Activated T-helper 2 cell treated with anti-CD3 and anti-CD28 coated beads, Interferon-gamma antibody, Interleukin-2, Interleukin-4, amounts not matched to agents 10 μg/mL and 5 μg/mL and 100 μg/mL, durations not matched to agents 14 hours and 24 hours and 36 hours (primary cell): ENCODE data around the gene ADAM20. TPM values are rescaled to one million over a fixed set of nuclear protein-coding genes. Genes with fewer than 3 reads are reported as not detected.
"Not testable (repeated sequence)": the region's sequence is repeated elsewhere in the genome, so short reads cannot be mapped to it uniquely, and the experiment has no call there.

Source experiments
- DNase-seq: peaks from one replicate; pipeline ENCODE4 v3.0.0; 2021; ENCODE audit warnings: low spot score
- H3K27ac Mint-ChIP-seq: one replicate; pipeline ENCODE4 v1.8.0; 2021; ENCODE audit warnings: mixed read lengths
- H3K27me3 Mint-ChIP-seq: one replicate; pipeline ENCODE4 v1.8.0; 2021; ENCODE audit warnings: low read depth, mixed read lengths
- H3K36me3 Mint-ChIP-seq: one replicate; pipeline ENCODE4 v1.8.0; 2021; ENCODE audit warnings: low read depth, mixed read lengths
- H3K4me1 Mint-ChIP-seq: one replicate; pipeline ENCODE4 v1.8.0; 2021; ENCODE audit warnings: low read depth, mixed read lengths
- H3K4me3 Mint-ChIP-seq: one replicate; pipeline ENCODE4 v1.8.0; 2021; ENCODE audit warnings: low read depth, mild to moderate bottlenecking, moderate library complexity, mixed read lengths
- H3K9me3 Mint-ChIP-seq: one replicate; pipeline ENCODE4 v1.8.0; 2021; ENCODE audit warnings: mixed read lengths
- intact Hi-C: fragments of 100-400 bp; cut with micrococcal nuclease; formaldehyde crosslinking; loops from one replicate; pipeline ENCODE4 v1.15.1; 2023
- total RNA-seq: library from RNA; stranded (reverse); gene quantifications from 2 replicates; pipeline ENCODE4 v1.2.3, GENCODE V29; 2022

Gene ADAM20
- total RNA-seq, 1 donor from 2014 or later: 0.25 TPM

- Mint-ChIP-seq H3K36me3 (peaks cover 25% of the 10 kb centered on the region), H3K27me3 (no peaks in the 10 kb centered on the region), H3K4me1 (peaks cover 33% of the 10 kb centered on the region), H3K27ac (no peak overlapping the region), H3K4me3 (no peak overlapping the region), H3K9me3 (peaks cover 17% of the 10 kb centered on the region)
- intact Hi-C loops: no loop called here
- no peak for DNase-seq
These were observed 19.0 kb downstream of the ADAM20 start for GRCh38 chr14:70515811-70516210.

DNA sequence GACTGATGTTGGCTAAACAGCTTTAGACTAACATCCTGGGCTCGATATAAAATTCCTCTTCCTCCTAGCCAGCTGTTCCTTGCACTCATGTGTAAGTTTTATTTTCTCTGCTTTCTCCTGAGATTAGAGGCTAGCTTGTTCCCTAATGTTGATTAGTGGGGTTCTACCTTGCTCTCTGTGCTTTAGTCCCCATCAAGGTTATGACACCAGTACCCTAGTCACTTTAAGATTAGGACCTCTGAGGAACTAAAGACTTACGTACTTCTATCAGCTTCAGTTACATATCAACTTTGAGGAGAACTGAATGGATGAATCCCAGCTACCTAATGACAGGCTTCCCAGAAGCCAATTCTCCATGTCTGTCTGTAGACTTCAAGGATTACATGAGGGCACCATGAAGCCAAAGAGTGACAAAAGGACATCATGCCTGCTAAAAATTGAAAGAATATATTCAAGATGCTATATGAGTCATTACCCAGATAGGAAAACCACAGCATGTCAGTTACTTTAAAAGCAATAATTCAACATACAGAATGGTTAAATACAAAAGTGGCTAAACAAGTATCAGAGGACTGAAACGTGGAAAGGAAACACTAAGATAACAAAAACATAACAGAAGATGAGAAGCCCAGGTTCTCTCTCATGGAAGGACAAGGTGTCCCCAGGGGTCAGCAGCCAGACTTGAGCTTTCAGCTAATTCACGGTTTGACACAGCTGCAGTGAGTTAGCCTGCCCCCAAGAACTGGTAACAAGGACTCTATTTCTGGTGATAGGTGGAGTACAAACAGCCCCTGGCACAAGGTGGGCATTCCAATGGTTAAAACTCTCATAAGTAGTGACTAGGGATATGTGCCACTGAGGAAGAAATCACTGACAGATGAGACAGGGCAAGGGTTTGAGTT, 20.4 kb downstream of the ADAM20 start:
- Mint-ChIP-seq H3K27me3 (no peaks in the 10 kb centered on the region), H3K27ac (peak overlapping the region; percentile 62), H3K4me3 (peak overlapping the region; percentile 59), H3K36me3 (peaks cover 14% of the 10 kb centered on the region), H3K4me1 (peaks cover 33% of the 10 kb centered on the region), H3K9me3 (peaks cover 19% of the 10 kb centered on the region)
- intact Hi-C loops: no loop called here
- DNase-seq: peak; percentile 14

DNA sequence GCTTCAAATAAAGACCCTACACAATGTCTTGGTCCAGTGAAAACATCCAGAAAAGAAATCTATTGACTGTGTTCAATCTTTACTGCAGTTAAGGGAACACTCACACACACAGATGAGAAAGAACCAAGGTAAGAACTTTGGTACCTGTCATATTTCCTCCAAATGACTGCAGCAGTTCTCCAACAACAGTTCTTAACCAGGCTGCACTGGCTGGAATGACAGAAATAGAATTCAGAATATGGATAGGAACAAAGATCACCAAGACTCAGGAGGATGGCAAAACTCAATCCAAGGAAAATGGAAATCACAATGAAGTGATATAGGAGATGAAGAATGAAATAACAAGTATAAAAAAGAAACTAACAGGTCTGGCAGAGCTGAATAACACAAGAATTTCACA, 36.6 kb downstream of the ADAM20 start:
- H3K36me3 Mint-ChIP-seq: peaks cover 4% of the 10 kb centered on the region
- peaks cover 4% of the 10 kb centered on the region for H3K9me3 Mint-ChIP-seq
- no peaks in the 10 kb centered on the region for H3K4me1 Mint-ChIP-seq
- no peak overlapping the region for H3K4me3 Mint-ChIP-seq
- no peak overlapping the region for H3K27ac Mint-ChIP-seq
- intact Hi-C loops: no loop called here
- H3K27me3 Mint-ChIP-seq: peaks cover 13% of the 10 kb centered on the region
- DNase-seq: no peak

DNA sequence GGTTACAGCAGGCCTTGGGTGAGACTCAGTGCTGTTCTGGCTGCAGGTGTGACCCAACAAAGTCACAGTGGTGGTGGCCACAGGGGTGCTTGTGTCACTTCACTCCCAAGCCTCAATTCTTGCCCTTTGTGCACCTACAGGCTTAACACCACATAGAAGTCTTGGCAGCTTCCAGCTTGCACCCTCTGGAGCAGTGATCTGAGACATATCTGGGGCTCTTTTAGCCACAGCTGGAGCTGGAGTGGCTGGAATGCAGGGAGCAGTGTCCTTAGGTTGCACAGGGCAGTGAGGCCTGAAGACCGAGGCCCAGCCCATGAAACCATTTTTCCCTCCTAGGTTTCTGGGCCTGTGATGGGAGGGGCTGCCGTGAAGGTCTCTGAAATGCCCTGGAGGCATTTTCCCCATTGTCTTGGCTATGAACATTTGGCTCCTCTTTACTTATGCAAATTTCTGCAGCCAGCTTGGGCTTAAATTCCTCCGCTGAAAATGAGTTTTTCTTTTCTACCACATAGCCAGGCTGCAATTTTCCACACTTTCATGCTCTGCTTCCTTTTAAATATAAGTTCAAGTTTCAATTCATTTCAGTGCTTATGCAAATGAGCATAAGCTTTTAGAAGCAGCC, 45.1 kb downstream of the ADAM20 start:
- H3K4me1 Mint-ChIP-seq: no peaks in the 10 kb centered on the region
- no peak overlapping the region for H3K27ac Mint-ChIP-seq
- intact Hi-C loops: no loop called here
- no peak overlapping the region for H3K4me3 Mint-ChIP-seq
- peaks cover 16% of the 10 kb centered on the region for H3K36me3 Mint-ChIP-seq
- no peak for DNase-seq
- H3K27me3 Mint-ChIP-seq: no peaks in the 10 kb centered on the region
- H3K9me3 Mint-ChIP-seq: peaks cover 36% of the 10 kb centered on the region

DNA sequence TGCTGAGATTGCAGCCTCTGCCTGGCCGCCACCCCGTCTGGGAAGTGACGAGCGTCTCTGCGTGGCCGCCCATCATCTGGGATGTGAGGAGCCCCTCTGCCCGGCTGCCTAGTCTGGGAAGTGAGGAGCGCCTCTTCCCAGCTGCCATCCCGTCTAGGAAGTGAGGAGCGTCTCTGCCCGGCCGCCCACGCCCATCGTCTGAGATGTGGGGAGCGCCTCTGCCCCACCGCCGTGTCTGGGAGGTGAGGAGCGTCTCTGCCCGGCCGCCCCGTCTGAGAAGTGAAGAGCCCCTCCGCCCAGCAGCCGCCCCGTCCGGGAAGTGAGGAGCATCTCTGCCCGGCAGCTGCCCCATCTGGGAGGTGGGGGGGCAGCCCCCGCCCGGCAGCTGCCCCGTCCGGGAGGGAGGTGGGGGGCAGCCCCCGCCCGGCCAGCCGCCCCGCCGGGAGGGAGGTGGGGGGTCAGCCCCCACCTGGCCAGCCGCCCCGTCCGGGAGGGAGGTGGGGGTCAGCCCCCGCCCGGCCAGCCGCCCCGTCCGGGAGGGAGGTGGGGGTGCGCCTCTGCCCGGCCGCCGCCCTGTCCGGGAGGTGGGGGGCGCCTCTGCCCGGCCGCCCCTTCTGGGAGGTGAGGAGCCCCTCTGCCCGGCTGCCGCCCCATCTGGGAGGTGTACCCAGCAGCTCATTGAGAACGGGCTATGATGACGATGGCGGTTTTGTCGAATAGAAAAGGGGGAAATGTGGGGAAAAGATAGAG, 57.3 kb downstream of the ADAM20 start:
- H3K27ac Mint-ChIP-seq, H3K36me3 Mint-ChIP-seq, intact Hi-C loops, DNase-seq, H3K4me3 Mint-ChIP-seq, H3K4me1 Mint-ChIP-seq, H3K27me3 Mint-ChIP-seq: not testable (repeated sequence)
- H3K9me3 Mint-ChIP-seq: peaks cover 12% of the 10 kb centered on the region

DNA sequence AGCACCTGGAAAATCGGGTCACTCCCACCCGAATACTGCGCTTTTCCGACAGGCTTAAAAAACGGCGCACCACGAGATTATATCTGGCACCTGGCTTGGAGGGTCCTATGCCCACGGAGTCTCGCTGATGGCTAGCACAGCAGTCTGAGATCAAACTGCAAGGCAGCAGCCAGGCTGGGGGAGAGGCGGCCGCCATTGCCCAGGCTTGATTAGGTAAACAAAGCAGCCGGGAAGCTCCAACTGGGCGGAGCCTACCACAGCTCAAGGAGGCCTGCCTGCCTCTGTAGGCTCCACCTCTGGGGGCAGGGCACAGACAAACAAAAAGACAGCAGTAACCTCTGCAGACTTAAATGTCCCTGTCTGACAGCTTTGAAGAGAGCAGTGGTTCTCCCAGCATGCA, 59.3 kb downstream of the ADAM20 start:
- H3K36me3 Mint-ChIP-seq, intact Hi-C loops, DNase-seq, H3K27ac Mint-ChIP-seq, H3K27me3 Mint-ChIP-seq, H3K4me3 Mint-ChIP-seq: not testable (repeated sequence)
- peaks cover 12% of the 10 kb centered on the region for H3K9me3 Mint-ChIP-seq
- H3K4me1 Mint-ChIP-seq: peaks cover 17% of the 10 kb centered on the region

DNA sequence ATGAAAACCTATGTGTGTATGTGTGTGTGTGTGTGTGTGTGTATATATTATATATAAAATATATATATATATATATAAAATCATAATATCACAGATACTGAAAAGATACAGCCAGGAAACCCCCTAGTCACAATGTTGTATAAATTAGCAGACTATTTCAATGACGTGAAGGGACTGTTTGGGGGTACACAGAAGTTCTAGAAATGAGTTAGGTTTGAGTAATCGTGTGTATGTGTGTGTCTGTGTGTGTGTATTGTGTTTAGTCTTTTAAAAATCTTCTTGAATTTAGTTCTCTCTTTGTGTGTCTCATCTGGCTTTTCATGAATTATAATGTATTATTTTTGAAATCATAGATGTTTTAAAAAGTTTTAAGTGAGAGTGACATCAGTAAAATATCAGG, 61.0 kb downstream of the ADAM20 start:
- peaks cover 18% of the 10 kb centered on the region for H3K9me3 Mint-ChIP-seq
- H3K4me1 Mint-ChIP-seq: peaks cover 21% of the 10 kb centered on the region
- no peaks in the 10 kb centered on the region for H3K36me3 Mint-ChIP-seq
- DNase-seq: no peak
- H3K4me3 Mint-ChIP-seq: no peak overlapping the region
- no peak overlapping the region for H3K27ac Mint-ChIP-seq
- peaks cover 1% of the 10 kb centered on the region for H3K27me3 Mint-ChIP-seq
- intact Hi-C loops: no loop called here

Other genes with a start within 250 kb of the ADAM20 start
- 67.0 and 69.7 TPM in 2 replicates for gene COX16, start 175.3 kb downstream of the ADAM20 start, total RNA-seq
- 0.69 and 0.98 TPM in 2 replicates for gene SYNJ2BP, start 117.9 kb downstream of the ADAM20 start, total RNA-seq
- gene ADAM21, start 82.8 kb downstream of the ADAM20 start, total RNA-seq: not detected in 2 replicates
- 52.2 and 58.2 TPM in 2 replicates for gene MED6, start 65.7 kb upstream of the ADAM20 start, total RNA-seq
- gene TTC9, start 106.9 kb upstream of the ADAM20 start, total RNA-seq: 6.1 and 6.6 TPM in 2 replicates